ENCODE results near the gene AMY1B.
"Not testable (repeated sequence)": the region's sequence is repeated elsewhere in the genome, so short reads cannot be mapped to it uniquely, and the experiment has no call there.

Gene AMY1B

GRCh38 chr1:103696110-103696509 lies at the start of gene AMY1B:
Gene AMY1B, minus strand, starts transcription at chr1:103696210. Its CDS starts 571 bp downstream, at chr1:103695639.
- not testable (repeated sequence) for DNase-seq (ENCODE audit: low spot score)

DNA sequence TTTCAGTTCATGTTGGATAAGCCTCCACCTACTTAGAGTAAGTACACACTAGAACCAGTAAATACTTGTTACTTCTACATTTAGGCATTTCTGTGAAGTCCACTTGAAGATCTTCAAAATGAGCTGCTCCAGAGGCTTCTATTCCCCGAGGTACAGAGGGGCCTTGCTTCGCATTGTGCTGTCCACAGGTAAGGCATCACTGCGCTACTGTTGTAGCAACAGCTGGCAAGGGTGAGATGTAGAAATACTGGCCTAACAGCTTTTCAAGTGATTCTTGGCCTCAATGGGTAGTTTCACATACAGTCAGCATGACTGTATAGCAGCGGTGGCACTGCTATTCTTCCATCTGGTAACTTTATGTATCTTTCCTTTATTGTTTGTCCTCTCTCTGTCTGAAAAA lies 49.0 kb upstream of the AMY1B start:
- not testable (repeated sequence) for DNase-seq (ENCODE audit: low spot score)

DNA sequence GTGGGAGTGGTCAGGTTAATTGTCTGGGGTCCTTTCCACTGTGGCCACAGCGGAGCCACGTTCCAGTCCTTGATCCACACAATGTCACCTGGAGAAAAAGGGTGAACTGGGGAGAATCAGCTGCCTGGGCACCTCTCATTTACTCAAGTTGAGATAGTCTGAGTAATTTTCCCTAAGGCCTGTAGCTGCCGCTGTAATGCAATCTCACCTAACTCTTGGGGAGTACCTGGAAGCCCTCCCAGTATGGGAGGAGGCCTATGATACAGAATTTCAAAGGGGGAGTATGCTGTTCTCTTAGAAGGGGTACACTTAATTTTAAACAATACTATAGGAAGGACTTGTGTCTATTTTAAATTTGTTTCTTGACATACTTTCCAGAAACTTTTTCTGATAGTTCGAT lies 48.4 kb upstream of the AMY1B start:
- DNase-seq (ENCODE audit: low spot score) = not testable (repeated sequence)

- not testable (repeated sequence) for DNase-seq (ENCODE audit: low spot score)
Observed at GRCh38 chr1:103738031-103738430, 42.0 kb upstream of the AMY1B start.

DNA sequence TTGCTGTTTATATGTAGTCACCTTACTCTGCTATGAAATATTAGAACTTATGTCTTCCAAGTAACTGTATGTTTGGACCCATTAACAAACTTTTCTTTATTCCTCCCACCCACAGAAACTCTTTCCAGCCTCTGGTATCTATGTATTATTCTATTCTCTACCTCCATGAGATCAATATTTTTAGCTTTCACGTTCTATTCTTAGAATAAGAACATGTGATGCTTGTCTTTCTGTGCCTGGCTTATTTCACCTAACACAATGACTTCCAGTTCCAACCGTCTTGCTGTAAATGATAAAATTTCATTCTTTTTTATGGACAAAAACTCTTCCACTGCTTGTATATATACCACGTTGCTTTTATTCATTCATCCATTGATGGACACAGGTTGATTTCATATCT lies 39.3 kb upstream of the AMY1B start:
- not testable (repeated sequence) for DNase-seq (ENCODE audit: low spot score)

DNA sequence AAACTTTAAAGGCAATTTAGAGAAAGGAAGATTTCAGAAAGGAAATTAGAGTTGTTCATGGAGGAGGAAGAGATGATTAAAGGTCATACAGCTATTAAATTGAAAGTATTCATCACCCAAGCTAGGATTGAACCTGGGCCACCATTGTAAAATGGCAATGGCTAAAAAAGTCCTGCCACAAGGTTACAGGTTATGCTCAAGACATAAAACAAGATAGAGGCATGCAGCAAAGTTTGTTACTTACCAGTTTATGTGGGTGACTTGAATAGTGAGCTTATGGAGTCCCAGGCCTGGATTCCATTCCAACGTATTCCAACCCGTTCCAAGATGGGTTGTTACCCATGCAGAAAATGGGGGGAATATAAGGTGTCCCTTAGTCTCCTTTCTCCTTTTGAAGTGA lies 25.5 kb upstream of the AMY1B start:
- DNase-seq (ENCODE audit: low spot score) = not testable (repeated sequence)

- DNase-seq (ENCODE audit: low spot score) = not testable (repeated sequence)
Observed at GRCh38 chr1:103717404-103717803, 21.4 kb upstream of the AMY1B start.

DNA sequence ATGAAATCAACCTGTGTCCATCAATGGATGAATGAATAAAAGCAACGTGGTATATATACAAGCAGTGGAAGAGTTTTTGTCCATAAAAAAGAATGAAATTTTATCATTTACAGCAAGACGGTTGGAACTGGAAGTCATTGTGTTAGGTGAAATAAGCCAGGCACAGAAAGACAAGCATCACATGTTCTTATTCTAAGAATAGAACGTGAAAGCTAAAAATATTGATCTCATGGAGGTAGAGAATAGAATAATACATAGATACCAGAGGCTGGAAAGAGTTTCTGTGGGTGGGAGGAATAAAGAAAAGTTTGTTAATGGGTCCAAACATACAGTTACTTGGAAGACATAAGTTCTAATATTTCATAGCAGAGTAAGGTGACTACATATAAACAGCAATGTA lies 14.4 kb upstream of the AMY1B start:
- DNase-seq (ENCODE audit: low spot score) = not testable (repeated sequence)

GRCh38 chr1:103707670-103708069 lies 11.7 kb upstream of the AMY1B start:
- DNase-seq (ENCODE audit: low spot score) = not testable (repeated sequence)

- DNase-seq (ENCODE audit: low spot score) = not testable (repeated sequence)
Observed at GRCh38 chr1:103701256-103701655, 5.2 kb upstream of the AMY1B start.

GRCh38 chr1:103700669-103701068 lies 4.7 kb upstream of the AMY1B start:
- not testable (repeated sequence) for DNase-seq (ENCODE audit: low spot score)

GRCh38 chr1:103697430-103697829 lies 1.4 kb upstream of the AMY1B start:
- DNase-seq (ENCODE audit: low spot score) = not testable (repeated sequence)

GRCh38 chr1:103676335-103676734 lies 19.7 kb downstream of the AMY1B start:
- DNase-seq (ENCODE audit: low spot score) = not testable (repeated sequence)

DNA sequence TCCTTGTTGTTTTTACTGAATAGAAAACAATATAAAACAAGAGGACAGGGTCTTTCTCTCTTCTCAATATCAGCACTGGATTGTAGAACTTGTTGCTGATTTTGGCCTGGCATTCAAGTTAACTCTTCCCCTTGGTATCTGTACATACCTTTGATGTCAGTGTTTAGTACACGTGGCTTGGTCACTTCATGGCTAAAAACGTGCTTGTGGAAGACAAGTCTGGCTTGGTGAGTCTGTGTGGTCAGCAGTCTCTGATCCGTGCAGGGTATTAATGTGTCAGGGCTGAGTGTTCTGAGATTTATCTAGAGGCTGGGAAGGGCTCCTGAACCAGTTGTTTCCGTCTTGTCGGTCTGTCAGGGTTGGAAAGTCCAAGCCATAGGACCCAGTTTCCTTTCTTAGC lies 40.5 kb downstream of the AMY1B start, which contains the start of gene AMY1A:
Gene AMY1A (plus strand): TSS at position 301 of the 400 bp plus-strand sequence. CDS start 571 bp downstream, outside the sequence.
- DNase-seq (ENCODE audit: low spot score) = not testable (repeated sequence)

- DNase-seq (ENCODE audit: low spot score) = not testable (repeated sequence)
Observed at GRCh38 chr1:103654133-103654532, 41.9 kb downstream of the AMY1B start.

- DNase-seq (ENCODE audit: low spot score) = not testable (repeated sequence)
Observed at GRCh38 chr1:103650889-103651288, 45.1 kb downstream of the AMY1B start.

- DNase-seq (ENCODE audit: low spot score) = not testable (repeated sequence)
Observed at GRCh38 chr1:103650305-103650704, 45.7 kb downstream of the AMY1B start.

GRCh38 chr1:103643908-103644307 lies 52.1 kb downstream of the AMY1B start:
- DNase-seq (ENCODE audit: low spot score) = not testable (repeated sequence)

DNA sequence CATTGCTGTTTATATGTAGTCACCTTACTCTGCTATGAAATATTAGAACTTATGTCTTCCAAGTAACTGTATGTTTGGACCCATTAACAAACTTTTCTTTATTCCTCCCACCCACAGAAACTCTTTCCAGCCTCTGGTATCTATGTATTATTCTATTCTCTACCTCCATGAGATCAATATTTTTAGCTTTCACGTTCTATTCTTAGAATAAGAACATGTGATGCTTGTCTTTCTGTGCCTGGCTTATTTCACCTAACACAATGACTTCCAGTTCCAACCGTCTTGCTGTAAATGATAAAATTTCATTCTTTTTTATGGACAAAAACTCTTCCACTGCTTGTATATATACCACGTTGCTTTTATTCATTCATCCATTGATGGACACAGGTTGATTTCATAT lies 54.8 kb downstream of the AMY1B start:
- DNase-seq (ENCODE audit: low spot score) = not testable (repeated sequence)
